Right kidney (tissue), 1 donor: ENCODE results near the gene GPNMB.
"Not testable (repeated sequence)": the region's sequence is repeated elsewhere in the genome, so short reads cannot be mapped to it uniquely, and the experiment has no call there.

Experiments
- DNase-seq: peaks from one replicate; pipeline ENCODE4 v3.0.0-alpha.2; 2016

GPNMB gene

GRCh38 chr7:23299770-23300300 lies 53.3 kb downstream of the GPNMB start:
- DNase-seq = no peak

GRCh38 chr7:23306936-23307521 lies 60.5 kb downstream of the GPNMB start:
- no peak for DNase-seq

GRCh38 chr7:23308754-23309153 lies 62.2 kb downstream of the GPNMB start:
- no peak for DNase-seq

- DNase-seq = not testable (repeated sequence)
Observed at GRCh38 chr7:23312141-23312540, 65.6 kb downstream of the GPNMB start.

- no peak for DNase-seq
Observed at GRCh38 chr7:23315366-23315765, 68.8 kb downstream of the GPNMB start.
